GM12865 (cell line): Measurements from ENCODE around the gene SLC16A8.

Source experiments
- DNase-seq: peaks from one replicate; pipeline ENCODE4 v3.0.0; 2010; ENCODE audit warnings: low read depth
- H3K4me3 ChIP-seq: 2 replicates; pipeline ENCODE4 v1.5.1; 2011; ENCODE audit warnings: mild to moderate bottlenecking, low read depth, low read length, control low read depth
- TF ChIP-seq, protein P1 (sequence below): IDR thresholded peaks from 2 replicates; pipeline ENCODE4 v1.5.1; 2011; ENCODE audit warnings: low read length, control low read depth, low read depth, inconsistent platforms; ENCODE audit not compliant: insufficient read depth; ENCODE audit errors: missing control alignments

The SLC16A8 gene

DNA sequence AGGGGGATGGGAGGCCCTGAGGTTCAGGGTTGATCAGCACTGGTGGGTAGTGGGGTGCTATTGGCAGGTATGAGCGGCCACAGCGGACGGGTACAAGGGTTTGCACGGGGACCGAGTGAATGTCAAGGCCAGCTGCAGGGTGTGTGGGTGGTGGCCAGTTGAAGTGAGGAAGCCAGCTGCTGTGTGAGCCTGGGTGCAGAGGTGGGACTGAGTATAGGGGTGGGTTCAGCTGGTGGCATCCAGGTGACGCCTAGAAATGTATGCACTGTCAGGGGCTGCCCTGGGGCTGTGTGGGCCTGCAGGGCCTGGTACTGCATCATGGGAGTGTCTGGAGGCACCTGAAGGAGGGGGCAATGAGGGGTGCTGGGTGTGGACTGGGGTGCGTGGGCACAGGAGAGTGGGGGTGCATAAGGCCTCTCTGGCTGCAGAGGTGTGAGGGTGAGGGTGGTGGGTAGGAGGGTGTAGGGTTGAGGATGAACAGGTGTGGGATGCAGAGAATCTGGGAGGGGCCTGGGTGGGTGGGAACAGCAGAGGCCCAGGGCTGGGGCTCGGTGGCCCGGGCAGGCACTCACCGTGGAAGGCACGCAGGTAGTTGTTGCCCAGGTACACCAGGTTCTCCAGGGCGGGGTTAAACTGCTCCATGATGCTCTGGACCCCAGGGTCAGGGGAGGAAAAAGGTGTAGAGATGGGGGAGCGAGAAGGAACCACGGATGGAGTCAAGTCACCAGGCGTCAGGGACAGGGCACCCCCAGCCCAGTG, 24.8 kb upstream of the SLC16A8 start:
- no peak for DNase-seq
- TF ChIP-seq, protein P1, sequence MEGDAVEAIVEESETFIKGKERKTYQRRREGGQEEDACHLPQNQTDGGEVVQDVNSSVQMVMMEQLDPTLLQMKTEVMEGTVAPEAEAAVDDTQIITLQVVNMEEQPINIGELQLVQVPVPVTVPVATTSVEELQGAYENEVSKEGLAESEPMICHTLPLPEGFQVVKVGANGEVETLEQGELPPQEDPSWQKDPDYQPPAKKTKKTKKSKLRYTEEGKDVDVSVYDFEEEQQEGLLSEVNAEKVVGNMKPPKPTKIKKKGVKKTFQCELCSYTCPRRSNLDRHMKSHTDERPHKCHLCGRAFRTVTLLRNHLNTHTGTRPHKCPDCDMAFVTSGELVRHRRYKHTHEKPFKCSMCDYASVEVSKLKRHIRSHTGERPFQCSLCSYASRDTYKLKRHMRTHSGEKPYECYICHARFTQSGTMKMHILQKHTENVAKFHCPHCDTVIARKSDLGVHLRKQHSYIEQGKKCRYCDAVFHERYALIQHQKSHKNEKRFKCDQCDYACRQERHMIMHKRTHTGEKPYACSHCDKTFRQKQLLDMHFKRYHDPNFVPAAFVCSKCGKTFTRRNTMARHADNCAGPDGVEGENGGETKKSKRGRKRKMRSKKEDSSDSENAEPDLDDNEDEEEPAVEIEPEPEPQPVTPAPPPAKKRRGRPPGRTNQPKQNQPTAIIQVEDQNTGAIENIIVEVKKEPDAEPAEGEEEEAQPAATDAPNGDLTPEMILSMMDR = no peak
- no peak overlapping the region for H3K4me3 ChIP-seq

DNA sequence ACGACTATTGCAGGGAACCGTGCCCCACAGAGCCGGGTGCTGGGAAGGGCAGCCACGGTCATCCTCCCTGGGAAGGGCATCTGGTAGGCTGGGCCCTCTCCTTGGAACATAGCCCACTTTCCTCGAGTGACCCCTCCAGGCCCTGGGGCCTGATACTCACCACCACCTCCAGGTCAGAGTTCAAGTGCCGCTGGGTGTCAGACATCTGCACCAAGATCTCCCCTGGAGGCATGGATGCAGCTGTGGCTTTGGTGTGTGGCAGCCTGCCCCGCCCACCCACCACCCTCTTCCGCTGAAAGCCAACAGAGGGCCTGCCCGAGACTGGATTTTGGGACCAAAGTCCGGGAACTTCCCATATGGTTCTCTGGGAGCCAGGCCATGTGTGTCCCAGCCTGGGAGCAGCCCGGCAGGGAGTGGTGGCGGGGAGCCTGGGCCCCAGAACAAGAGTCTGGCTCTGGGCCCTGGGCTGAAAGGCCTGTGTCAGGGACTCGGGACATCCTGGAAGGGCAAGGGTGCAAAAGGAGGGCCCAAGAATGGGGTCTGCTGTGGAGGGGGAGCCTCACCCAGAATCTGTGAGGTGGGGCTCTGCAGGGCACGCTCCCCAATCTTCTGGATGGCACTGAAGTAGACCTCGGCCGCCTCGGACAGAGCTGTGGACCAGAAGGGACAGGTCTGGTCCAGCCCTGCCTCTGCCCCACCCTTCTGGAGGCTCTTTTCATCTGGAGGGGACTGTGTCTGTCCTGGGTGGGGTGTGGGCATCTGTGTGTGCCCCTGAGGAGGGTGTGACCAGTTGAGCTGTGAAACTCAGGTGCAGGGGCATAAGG, 23.9 kb upstream of the SLC16A8 start:
- no peak for DNase-seq
- TF ChIP-seq, protein P1 = no peak
- no peak overlapping the region for H3K4me3 ChIP-seq

DNA sequence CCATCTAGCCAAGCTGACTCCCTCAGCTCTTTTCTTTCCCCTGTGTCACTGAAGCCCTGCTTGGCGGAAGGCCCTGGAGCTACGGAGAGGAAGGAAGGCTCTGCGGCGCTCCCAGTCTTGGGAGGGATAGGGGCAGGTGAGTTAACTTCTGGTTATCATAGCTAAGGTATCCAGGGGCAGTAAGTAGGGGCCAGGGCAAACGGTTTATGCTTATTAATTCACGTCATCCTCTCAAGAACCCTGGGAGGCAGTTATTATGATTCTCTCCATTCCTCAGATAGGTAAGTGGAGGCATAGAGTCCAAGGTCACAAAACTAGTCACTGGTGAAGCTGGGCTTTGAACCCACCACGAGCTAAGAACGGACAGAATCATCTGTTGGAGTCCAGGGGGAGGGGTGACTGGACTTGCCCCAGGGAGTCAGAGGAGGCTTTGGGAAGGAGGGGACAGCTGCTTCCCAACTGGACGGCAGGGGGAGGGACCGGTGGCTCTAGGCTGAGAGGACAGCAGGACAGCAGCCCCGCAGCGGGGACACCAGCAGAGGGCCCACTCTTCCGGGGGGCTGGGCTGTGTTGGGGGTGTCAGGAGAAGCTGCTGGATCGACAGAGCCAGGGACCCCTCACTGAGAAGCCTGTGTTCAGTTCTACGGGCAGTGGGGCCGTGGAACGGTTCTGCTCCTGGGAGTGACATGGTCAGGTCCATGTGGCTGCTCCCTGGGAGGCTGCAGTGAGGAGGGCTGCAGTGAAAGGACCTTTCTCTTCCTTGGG, 23.0 kb upstream of the SLC16A8 start:
- TF ChIP-seq, protein P1 = no peak
- DNase-seq = no peak

DNA sequence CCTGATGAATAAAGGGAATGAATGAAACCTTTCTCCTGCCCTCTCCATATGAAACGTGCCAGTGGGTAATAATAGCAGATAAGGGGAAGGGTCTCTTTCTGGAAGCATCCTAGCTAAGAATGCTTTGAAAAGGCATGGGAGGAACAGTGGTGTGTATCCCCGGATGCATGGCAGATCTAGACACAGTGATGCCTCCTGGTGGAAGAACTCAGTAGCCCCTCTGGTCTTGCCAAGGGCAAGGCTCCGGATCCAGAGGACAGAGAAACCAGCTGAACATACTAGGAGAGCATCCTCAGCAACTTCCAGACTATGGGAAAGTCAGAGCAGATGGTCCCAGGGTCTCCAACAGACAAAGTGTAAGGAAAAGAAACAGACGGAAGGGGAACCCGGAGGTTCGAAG, 20.1 kb upstream of the SLC16A8 start:
- DNase-seq = no peak
- TF ChIP-seq, protein P1 = peak; percentile 29
- no peak overlapping the region for H3K4me3 ChIP-seq

More for the DNA sequence above, 23.0 kb upstream of the SLC16A8 start:
- H3K4me3 ChIP-seq = no peak overlapping the region

DNA sequence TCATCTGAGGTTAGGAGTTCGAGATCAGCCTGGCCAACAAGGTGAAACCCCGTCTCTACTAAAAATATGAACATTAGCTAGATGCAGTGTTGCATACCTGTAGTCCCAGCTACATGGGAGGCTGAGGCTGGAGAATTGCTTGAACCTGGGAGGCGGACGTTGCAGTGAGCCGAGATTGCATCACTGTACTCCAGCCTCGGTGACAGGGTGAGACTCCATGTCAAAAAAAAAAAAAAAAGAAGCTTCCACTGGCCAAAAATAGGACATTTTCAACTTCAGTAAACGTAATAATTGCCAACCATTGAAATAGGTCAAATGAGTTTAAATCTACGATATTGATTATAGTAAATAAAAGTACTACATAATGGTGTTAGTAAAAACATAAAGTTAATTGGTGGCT, 19.7 kb upstream of the SLC16A8 start:
- TF ChIP-seq, protein P1 = no peak
- no peak overlapping the region for H3K4me3 ChIP-seq
- DNase-seq = no peak

DNA sequence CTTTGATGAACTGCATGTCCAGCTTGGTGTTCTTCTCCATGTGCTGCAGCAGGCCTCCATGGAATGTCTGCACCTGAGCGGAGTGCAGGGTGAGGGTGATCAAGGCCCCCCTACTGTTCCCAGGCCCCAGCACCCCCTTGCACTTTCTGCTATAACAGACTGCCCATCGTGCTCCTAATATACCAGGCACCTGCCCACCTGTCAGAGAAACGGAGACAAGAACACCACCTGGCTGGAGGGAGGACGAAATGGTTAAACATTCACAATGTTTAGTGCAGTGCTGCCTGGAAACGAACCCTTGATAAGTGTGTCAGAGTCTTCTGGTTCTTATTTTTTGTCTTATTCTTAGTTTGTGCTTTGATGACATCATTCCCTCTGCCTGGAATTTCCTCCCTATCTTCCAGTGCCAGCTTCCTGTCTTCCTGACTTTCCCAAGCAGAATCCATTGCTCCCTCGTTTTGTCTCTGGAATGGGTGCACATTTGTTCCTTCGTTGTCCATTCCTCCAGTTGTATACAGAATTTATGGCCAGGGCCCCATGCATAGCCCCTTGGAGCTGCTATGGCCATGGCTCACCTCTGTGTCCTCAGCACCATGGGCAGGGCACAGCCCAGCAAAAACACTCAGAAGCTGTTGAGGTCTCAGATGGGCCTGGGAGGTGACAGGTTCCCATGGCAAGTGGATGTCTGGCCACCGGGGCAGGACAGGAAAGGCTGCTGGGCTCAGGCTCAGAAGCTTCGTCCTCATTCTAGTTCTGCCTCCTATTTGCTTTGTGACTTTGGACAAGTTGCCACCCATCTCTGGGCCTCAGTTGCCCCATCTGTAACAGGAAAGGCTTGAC, 14.6 kb upstream of the SLC16A8 start:
- no peak for DNase-seq
- TF ChIP-seq, protein P1 = no peak
- no peak overlapping the region for H3K4me3 ChIP-seq
